Skin epidermis (tissue), 12 donors: ENCODE data around the gene E2F4.

Source experiments
- H3K27ac ChIP-seq, 21 experiments: fragments of 200-600 bp; sonication (generic) in 11 of 21; one replicate each; pipeline ENCODE4 v1.5.0; 2020; ENCODE audit warnings: mild to moderate bottlenecking in 3 of 21, inconsistent platforms in 2 of 21, moderate library complexity in 2 of 21
- H3K4me3 ChIP-seq, 7 experiments: fragments of 200-600 bp; sonication (generic) in 2 of 7; one replicate each; pipeline ENCODE4 v1.5.0; 2020; ENCODE audit warnings: inconsistent platforms in 2 of 7, mild to moderate bottlenecking in 2 of 7, moderate library complexity in 1 of 7

Gene E2F4

GRCh38 chr16:67191995-67192681 is at the start of gene E2F4:
TSS of gene E2F4 (plus strand) at chr16:67192155. CDS start at chr16:67192228, 73 bp downstream.
- H3K4me3 ChIP-seq = peak within 1 kb of the TSS; percentile 61 to 100 (median 95)
- peak within 1 kb of the TSS; percentile 69 to 97 (median 90) for H3K27ac ChIP-seq

- Histone ChIP-seq H3K4me3 (no peak overlapping the region), H3K27ac (no peak overlapping the region)
These were observed 49.6 kb upstream of the E2F4 start for GRCh38 chr16:67142342-67142741.

- H3K27ac ChIP-seq = no peak overlapping the region
These were observed 47.0 kb upstream of the E2F4 start for GRCh38 chr16:67144943-67145342.

GRCh38 chr16:67145746-67146145 is 46.2 kb upstream of the E2F4 start:
- Histone ChIP-seq H3K27ac (no peak overlapping the region), H3K4me3 (no peak overlapping the region)

More at GRCh38 chr16:67144943-67145342, 47.0 kb upstream of the E2F4 start:
- H3K4me3 ChIP-seq = no peak overlapping the region

GRCh38 chr16:67146523-67147357 is 45.2 kb upstream of the E2F4 start:
- H3K4me3 ChIP-seq = no peak overlapping the region
- H3K27ac ChIP-seq = no peak overlapping the region

GRCh38 chr16:67147437-67148140 is 44.4 kb upstream of the E2F4 start:
- no peak overlapping the region for H3K4me3 ChIP-seq
- H3K27ac ChIP-seq = no peak overlapping the region

- H3K27ac ChIP-seq = no peak overlapping the region
These were observed 43.7 kb upstream of the E2F4 start for GRCh38 chr16:67148221-67148620.

GRCh38 chr16:67148656-67149275 is 43.2 kb upstream of the E2F4 start:
- no peak overlapping the region for H3K4me3 ChIP-seq

More at GRCh38 chr16:67148221-67148620, 43.7 kb upstream of the E2F4 start:
- H3K4me3 ChIP-seq = no peak overlapping the region

GRCh38 chr16:67149276-67150046 is 42.5 kb upstream of the E2F4 start:
- Histone ChIP-seq H3K4me3 (peak overlapping the region in 3 of 7 experiments; percentile 51 to 69 (median 64)), H3K27ac (peak overlapping the region in 1 of 21 experiments; percentile 79)

More at GRCh38 chr16:67148656-67149275, 43.2 kb upstream of the E2F4 start:
- H3K27ac ChIP-seq = peak overlapping the region in 1 of 21 experiments; percentile 26

GRCh38 chr16:67150047-67150832 is 41.7 kb upstream of the E2F4 start:
- peak overlapping the region in 20 of 21 experiments; percentile 64 to 96 (median 84) for H3K27ac ChIP-seq
- H3K4me3 ChIP-seq = peak overlapping the region; percentile 51 to 78 (median 62)

GRCh38 chr16:67150833-67151396 is 41.0 kb upstream of the E2F4 start, which contains the start of gene B3GNT9:
TSS of gene B3GNT9 (minus strand) at chr16:67150998. CDS start at chr16:67150485, 513 bp downstream.
- H3K4me3 ChIP-seq = peak within 1 kb of the TSS; percentile 51 to 78 (median 62)
- H3K27ac ChIP-seq = peak within 1 kb of the TSS in 20 of 21 experiments; percentile 64 to 96 (median 84)

- peak overlapping the region in 15 of 21 experiments; percentile 64 to 96 (median 84) for H3K27ac ChIP-seq
- peak overlapping the region in 4 of 7 experiments; percentile 51 to 69 (median 62) for H3K4me3 ChIP-seq
These were observed 40.4 kb upstream of the E2F4 start for GRCh38 chr16:67151431-67152097.

GRCh38 chr16:67154578-67155294 is 37.2 kb upstream of the E2F4 start:
- H3K4me3 ChIP-seq = peak overlapping the region in 3 of 7 experiments; percentile 9 to 23 (median 13)
- H3K27ac ChIP-seq = no peak overlapping the region

- Histone ChIP-seq H3K4me3 (peak overlapping the region in 3 of 7 experiments; percentile 9 to 23 (median 13)), H3K27ac (no peak overlapping the region)
These were observed 36.4 kb upstream of the E2F4 start for GRCh38 chr16:67155295-67156142.

GRCh38 chr16:67156143-67156844 is 35.7 kb upstream of the E2F4 start:
- Histone ChIP-seq H3K27ac (peak overlapping the region in 1 of 21 experiments; percentile 96), H3K4me3 (no peak overlapping the region)
